GM19324 (cell line): Measurements from ENCODE around the gene TOP3B.

Experiments used
- ATAC-seq: cut with Tn5 transposase; IDR thresholded peaks from one replicate; pipeline ENCODE4 v1.9.1; 2021; ENCODE audit warnings: mild to moderate bottlenecking, moderate library complexity; ENCODE audit not compliant: unreplicated experiment, low FRiP score

TOP3B gene

GRCh38 chr22:22014285-22014659, 31.7 kb upstream of the TOP3B start:
- no peak for ATAC-seq

- ATAC-seq: no peak
Observed at GRCh38 chr22:22013559-22014284, 31.1 kb upstream of the TOP3B start.

- ATAC-seq: no peak
Observed at GRCh38 chr22:22011964-22012363, 29.4 kb upstream of the TOP3B start.

GRCh38 chr22:22010358-22010757, 27.8 kb upstream of the TOP3B start:
- ATAC-seq: no peak

GRCh38 chr22:22009661-22010060, 27.1 kb upstream of the TOP3B start:
- ATAC-seq: no peak

GRCh38 chr22:22006596-22006990, 24.0 kb upstream of the TOP3B start:
- no peak for ATAC-seq

GRCh38 chr22:22005945-22006595, 23.5 kb upstream of the TOP3B start:
- ATAC-seq: no peak

- ATAC-seq: no peak
Observed at GRCh38 chr22:22003233-22003632, 20.6 kb upstream of the TOP3B start.

GRCh38 chr22:22002526-22003055, 20.0 kb upstream of the TOP3B start:
- ATAC-seq: no peak

GRCh38 chr22:22001664-22002525, 19.3 kb upstream of the TOP3B start:
- no peak for ATAC-seq

GRCh38 chr22:21998595-21999247, 16.1 kb upstream of the TOP3B start:
- ATAC-seq: no peak

GRCh38 chr22:21996175-21996720, 13.7 kb upstream of the TOP3B start:
- ATAC-seq: no peak

- no peak for ATAC-seq
Observed at GRCh38 chr22:21995660-21996059, 13.1 kb upstream of the TOP3B start.

GRCh38 chr22:21994881-21995444, 12.4 kb upstream of the TOP3B start:
- ATAC-seq: no peak

- no peak for ATAC-seq
Observed at GRCh38 chr22:21992593-21993237, 10.1 kb upstream of the TOP3B start.

GRCh38 chr22:21991774-21992173, 9.2 kb upstream of the TOP3B start:
- no peak for ATAC-seq

- no peak for ATAC-seq
Observed at GRCh38 chr22:21991304-21991596, 8.7 kb upstream of the TOP3B start.

GRCh38 chr22:21990445-21991303, 8.1 kb upstream of the TOP3B start:
- no peak for ATAC-seq

- ATAC-seq: no peak
Observed at GRCh38 chr22:21989049-21989448, 6.5 kb upstream of the TOP3B start.
